GM23338 (cell line): ENCODE measurements around the gene HMOX2. TPM values are rescaled to one million over a fixed set of nuclear protein-coding genes. Genes with fewer than 3 reads are reported as not detected.

Experiments used
- ATAC-seq: fragments of 200-7000 bp; cut with Tn5 transposase; 3 replicates; pipeline ENCODE4 v1.9.1; 2020
- DNase-seq: peaks from one replicate; pipeline ENCODE4 v3.0.0-alpha.2; 2015; ENCODE audit warnings: low spot score
- H2AFZ ChIP-seq: fragments of 200-600 bp; sonication (generic); 2 replicates; pipeline ENCODE4 v1.8.0; 2016; ENCODE audit warnings: antibody characterized with exemption, mild to moderate bottlenecking, moderate library complexity
- H3F3A ChIP-seq: fragments of 200-600 bp; sonication (generic); replicated peaks from 2 replicates; pipeline ENCODE4 v1.8.0; 2017; ENCODE audit warnings: antibody characterized with exemption, mixed run types, low read depth
- H3K27ac ChIP-seq: fragments of 200-600 bp; sonication (generic); 2 replicates; pipeline ENCODE4 v1.6.1; 2016; ENCODE audit warnings: low read depth
- H3K27me3 ChIP-seq: fragments of 200-600 bp; sonication (generic); 2 replicates; pipeline ENCODE4 v1.8.0; 2016; ENCODE audit warnings: mild to moderate bottlenecking, mixed run types, moderate library complexity; ENCODE audit not compliant: insufficient read depth
- H3K36me3 ChIP-seq: fragments of 200-600 bp; sonication (generic); 2 replicates; pipeline ENCODE4 v1.8.0; 2016; ENCODE audit warnings: mild to moderate bottlenecking; ENCODE audit not compliant: insufficient read depth
- H3K4me1 ChIP-seq: fragments of 200-600 bp; sonication (generic); 2 replicates; pipeline ENCODE4 v1.8.0; 2016; ENCODE audit warnings: mild to moderate bottlenecking, moderate library complexity; ENCODE audit not compliant: insufficient read depth
- H3K4me2 ChIP-seq: fragments of 200-600 bp; sonication (generic); 2 replicates; pipeline ENCODE4 v1.7.1; 2017; ENCODE audit warnings: mixed run types
- H3K4me3 ChIP-seq: fragments of 200-600 bp; sonication (generic); 2 replicates; pipeline ENCODE4 v1.6.1; 2016; ENCODE audit warnings: mixed run types
- H3K79me2 ChIP-seq: fragments of 200-600 bp; sonication (generic); replicated peaks from 2 replicates; pipeline ENCODE4 v1.8.0; 2017; ENCODE audit warnings: mild to moderate bottlenecking; ENCODE audit not compliant: insufficient read depth
- H3K9me2 ChIP-seq: fragments of 200-600 bp; sonication (generic); 2 replicates; pipeline ENCODE4 v1.8.0; 2017; ENCODE audit not compliant: insufficient read depth
- H4K20me1 ChIP-seq: fragments of 200-600 bp; sonication (generic); replicated peaks from 2 replicates; pipeline ENCODE4 v1.8.0; 2017; ENCODE audit warnings: mild to moderate bottlenecking; ENCODE audit not compliant: insufficient read depth
- H3K27ac Mint-ChIP-seq: 2 replicates; pipeline ENCODE4 v1.8.0; 2020; ENCODE audit warnings: inconsistent platforms, mild to moderate bottlenecking, moderate library complexity, mixed read lengths
- H3K27me3 Mint-ChIP-seq: 3 replicates; pipeline ENCODE4 v1.8.0; 2022; ENCODE audit warnings: low read depth, mild to moderate bottlenecking, moderate library complexity, mixed read lengths, inconsistent platforms; ENCODE audit not compliant: insufficient read depth, poor library complexity
- H3K36me3 Mint-ChIP-seq: 3 replicates; pipeline ENCODE4 v1.8.0; 2021; ENCODE audit warnings: low read depth, mild to moderate bottlenecking, inconsistent platforms, moderate library complexity, mixed read lengths
- H3K4me1 Mint-ChIP-seq: 3 replicates; pipeline ENCODE4 v1.8.0; 2020; ENCODE audit warnings: mild to moderate bottlenecking, inconsistent platforms, mixed read lengths
- H3K4me3 Mint-ChIP-seq: 3 replicates; pipeline ENCODE4 v1.8.0; 2021; ENCODE audit warnings: moderate library complexity, mild to moderate bottlenecking, inconsistent platforms, mixed read lengths
- H3K9me3 Mint-ChIP-seq: 3 replicates; pipeline ENCODE4 v1.8.0; 2020; ENCODE audit warnings: moderate library complexity, mild to moderate bottlenecking, inconsistent platforms, mixed read lengths
- CREB1 ChIP-seq: fragments of 250-450 bp; sonication (Bioruptor Pico); IDR thresholded peaks from 2 replicates; pipeline ENCODE4 v1.5.0; 2020; ENCODE audit warnings: low read depth, mild to moderate bottlenecking, moderate library complexity
- JUNB ChIP-seq: IDR thresholded peaks from one replicate; pipeline ENCODE4 v1.6.1; 2016; ENCODE audit warnings: antibody characterized with exemption; ENCODE audit not compliant: unreplicated experiment
- NANOG ChIP-seq: IDR thresholded peaks from 2 replicates; pipeline ENCODE4 v1.6.1; 2016; ENCODE audit warnings: antibody characterized with exemption, borderline replicate concordance
- STAT1 ChIP-seq: IDR thresholded peaks from one replicate; pipeline ENCODE4 v1.6.1; 2016; ENCODE audit warnings: antibody characterized with exemption; ENCODE audit not compliant: unreplicated experiment
- ZNF114 ChIP-seq: fragments of 250-450 bp; sonication (Bioruptor Pico); IDR thresholded peaks from 2 replicates; pipeline ENCODE4 v1.5.0; 2020; ENCODE audit warnings: mild to moderate bottlenecking, moderate library complexity
- polyA plus RNA-seq: library from polyadenylated mRNA; unstranded; fragments of >200 nt; fragmentation: Nextera tagmentation; extraction: Ambion mirVana; gene quantifications from 2 replicates; pipeline ENCODE4 v1.2.1, GENCODE V29; 2016
- total RNA-seq: library from RNA; depleted of rRNA; stranded (reverse); fragments of >200 nt; shearing (Covaris generic); gene quantifications from 2 replicates; pipeline ENCODE4 v1.2.3, GENCODE V29; 2014
- TF ChIP-seq, protein P1 (sequence below): fragments of 250-450 bp; sonication (Bioruptor Pico); IDR thresholded peaks from 2 replicates; pipeline ENCODE4 v1.5.0; 2020; ENCODE audit warnings: mild to moderate bottlenecking, moderate library complexity

The HMOX2 gene
- total and polyA plus RNA-seq, 2 experiments from 2014 or later: 33.0 to 38.1 TPM

DNA sequence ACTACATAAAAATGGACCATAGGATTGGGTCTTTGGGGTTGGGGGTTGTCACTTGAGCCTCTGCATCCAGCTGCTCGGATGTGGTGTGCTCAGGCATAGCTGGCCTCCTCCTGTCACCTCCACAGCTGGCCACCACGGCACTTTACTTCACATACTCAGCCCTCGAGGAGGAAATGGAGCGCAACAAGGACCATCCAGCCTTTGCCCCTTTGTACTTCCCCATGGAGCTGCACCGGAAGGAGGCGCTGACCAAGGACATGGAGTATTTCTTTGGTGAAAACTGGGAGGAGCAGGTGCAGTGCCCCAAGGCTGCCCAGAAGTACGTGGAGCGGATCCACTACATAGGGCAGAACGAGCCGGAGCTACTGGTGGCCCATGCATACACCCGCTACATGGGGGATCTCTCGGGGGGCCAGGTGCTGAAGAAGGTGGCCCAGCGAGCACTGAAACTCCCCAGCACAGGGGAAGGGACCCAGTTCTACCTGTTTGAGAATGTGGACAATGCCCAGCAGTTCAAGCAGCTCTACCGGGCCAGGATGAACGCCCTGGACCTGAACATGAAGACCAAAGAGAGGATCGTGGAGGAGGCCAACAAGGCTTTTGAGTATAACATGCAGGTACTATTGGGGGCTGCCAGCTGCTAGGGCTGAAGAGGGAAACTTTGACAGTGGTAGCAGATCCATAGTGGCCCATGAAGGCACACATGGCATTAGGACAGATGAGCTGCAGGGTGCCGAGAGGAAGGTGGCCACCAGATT is 31.6 kb downstream of the HMOX2 start:
- H3K36me3 ChIP-seq: no peaks in the 10 kb centered on the region
- 0 out of 2 replicates have a peak, but pooled peaks cover 3% of the 10 kb centered on the region for H3K4me1 ChIP-seq
- 0 out of 2 replicates have a peak, but pooled peaks cover 7% of the 10 kb centered on the region for H3F3A ChIP-seq
- H3K9me3 Mint-ChIP-seq: no peaks in the 10 kb centered on the region
- H3K4me3 Mint-ChIP-seq: no peak overlapping the region
- no peaks in the 10 kb centered on the region for H3K27me3 ChIP-seq
- H4K20me1 ChIP-seq: no peaks in the 10 kb centered on the region; the same call in 1 of the 2 replicates
- ATAC-seq (no peak), DNase-seq (no peak)
- no peaks in the 10 kb centered on the region; the same call in 1 of the 2 replicates for H3K79me2 ChIP-seq
- peaks cover 9% of the 10 kb centered on the region for H3K4me1 Mint-ChIP-seq
- no peak overlapping the region for H3K4me2 ChIP-seq
- H3K27me3 Mint-ChIP-seq: peaks cover 16% of the 10 kb centered on the region
- no peak overlapping the region for H3K4me3 ChIP-seq
- H3K27ac ChIP-seq: no peak overlapping the region
- no peaks in the 10 kb centered on the region for H3K9me2 ChIP-seq
- TF ChIP-seq, protein P1, sequence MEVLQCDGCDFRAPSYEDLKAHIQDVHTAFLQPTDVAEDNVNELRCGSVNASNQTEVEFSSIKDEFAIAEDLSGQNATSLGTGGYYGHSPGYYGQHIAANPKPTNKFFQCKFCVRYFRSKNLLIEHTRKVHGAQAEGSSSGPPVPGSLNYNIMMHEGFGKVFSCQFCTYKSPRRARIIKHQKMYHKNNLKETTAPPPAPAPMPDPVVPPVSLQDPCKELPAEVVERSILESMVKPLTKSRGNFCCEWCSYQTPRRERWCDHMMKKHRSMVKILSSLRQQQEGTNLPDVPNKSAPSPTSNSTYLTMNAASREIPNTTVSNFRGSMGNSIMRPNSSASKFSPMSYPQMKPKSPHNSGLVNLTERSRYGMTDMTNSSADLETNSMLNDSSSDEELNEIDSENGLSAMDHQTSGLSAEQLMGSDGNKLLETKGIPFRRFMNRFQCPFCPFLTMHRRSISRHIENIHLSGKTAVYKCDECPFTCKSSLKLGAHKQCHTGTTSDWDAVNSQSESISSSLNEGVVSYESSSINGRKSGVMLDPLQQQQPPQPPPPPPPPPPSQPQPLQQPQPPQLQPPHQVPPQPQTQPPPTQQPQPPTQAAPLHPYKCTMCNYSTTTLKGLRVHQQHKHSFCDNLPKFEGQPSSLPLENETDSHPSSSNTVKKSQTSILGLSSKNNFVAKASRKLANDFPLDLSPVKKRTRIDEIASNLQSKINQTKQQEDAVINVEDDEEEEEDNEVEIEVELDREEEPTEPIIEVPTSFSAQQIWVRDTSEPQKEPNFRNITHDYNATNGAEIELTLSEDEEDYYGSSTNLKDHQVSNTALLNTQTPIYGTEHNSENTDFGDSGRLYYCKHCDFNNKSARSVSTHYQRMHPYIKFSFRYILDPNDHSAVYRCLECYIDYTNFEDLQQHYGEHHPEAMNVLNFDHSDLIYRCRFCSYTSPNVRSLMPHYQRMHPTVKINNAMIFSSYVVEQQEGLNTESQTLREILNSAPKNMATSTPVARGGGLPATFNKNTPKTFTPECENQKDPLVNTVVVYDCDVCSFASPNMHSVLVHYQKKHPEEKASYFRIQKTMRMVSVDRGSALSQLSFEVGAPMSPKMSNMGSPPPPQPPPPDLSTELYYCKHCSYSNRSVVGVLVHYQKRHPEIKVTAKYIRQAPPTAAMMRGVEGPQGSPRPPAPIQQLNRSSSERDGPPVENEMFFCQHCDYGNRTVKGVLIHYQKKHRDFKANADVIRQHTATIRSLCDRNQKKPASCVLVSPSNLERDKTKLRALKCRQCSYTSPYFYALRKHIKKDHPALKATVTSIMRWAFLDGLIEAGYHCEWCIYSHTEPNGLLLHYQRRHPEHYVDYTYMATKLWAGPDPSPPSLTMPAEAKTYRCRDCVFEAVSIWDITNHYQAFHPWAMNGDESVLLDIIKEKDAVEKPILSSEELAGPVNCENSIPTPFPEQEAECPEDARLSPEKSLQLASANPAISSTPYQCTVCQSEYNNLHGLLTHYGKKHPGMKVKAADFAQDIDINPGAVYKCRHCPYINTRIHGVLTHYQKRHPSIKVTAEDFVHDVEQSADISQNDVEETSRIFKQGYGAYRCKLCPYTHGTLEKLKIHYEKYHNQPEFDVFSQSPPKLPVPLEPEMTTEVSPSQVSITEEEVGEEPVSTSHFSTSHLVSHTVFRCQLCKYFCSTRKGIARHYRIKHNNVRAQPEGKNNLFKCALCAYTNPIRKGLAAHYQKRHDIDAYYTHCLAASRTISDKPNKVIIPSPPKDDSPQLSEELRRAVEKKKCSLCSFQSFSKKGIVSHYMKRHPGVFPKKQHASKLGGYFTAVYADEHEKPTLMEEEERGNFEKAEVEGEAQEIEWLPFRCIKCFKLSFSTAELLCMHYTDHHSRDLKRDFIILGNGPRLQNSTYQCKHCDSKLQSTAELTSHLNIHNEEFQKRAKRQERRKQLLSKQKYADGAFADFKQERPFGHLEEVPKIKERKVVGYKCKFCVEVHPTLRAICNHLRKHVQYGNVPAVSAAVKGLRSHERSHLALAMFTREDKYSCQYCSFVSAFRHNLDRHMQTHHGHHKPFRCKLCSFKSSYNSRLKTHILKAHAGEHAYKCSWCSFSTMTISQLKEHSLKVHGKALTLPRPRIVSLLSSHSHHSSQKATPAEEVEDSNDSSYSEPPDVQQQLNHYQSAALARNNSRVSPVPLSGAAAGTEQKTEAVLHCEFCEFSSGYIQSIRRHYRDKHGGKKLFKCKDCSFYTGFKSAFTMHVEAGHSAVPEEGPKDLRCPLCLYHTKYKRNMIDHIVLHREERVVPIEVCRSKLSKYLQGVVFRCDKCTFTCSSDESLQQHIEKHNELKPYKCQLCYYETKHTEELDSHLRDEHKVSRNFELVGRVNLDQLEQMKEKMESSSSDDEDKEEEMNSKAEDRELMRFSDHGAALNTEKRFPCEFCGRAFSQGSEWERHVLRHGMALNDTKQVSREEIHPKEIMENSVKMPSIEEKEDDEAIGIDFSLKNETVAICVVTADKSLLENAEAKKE: no peak
- TF ChIP-seq STAT1: no peak
- TF ChIP-seq NANOG: no peak
- TF ChIP-seq JUNB: no peak
- TF ChIP-seq ZNF114: no peak
- TF ChIP-seq CREB1 (CRISPR knock-in tag): no peak
- H3K36me3 Mint-ChIP-seq: peaks cover 39% of the 10 kb centered on the region
- no peak overlapping the region for H3K27ac Mint-ChIP-seq
- H2AFZ ChIP-seq: no peak overlapping the region
